Stimulated activated CD4-positive, alpha-beta T cell treated with anti-CD3 and anti-CD28 coated beads, Interleukin-1b, Interleukin-23, amount 100 ng/mL, for 4 hours (primary cell): ENCODE results near the gene SPG7.
A peak's percentile ranks its signal among the peaks of the same experiment; 100 is the strongest.

Source experiments
- DNase-seq, 2 donors: peaks; one replicate each; pipeline ENCODE4 v3.0.0-alpha.2; 2020; ENCODE audit warnings: low read depth in 2 of 2

The SPG7 gene

DNA sequence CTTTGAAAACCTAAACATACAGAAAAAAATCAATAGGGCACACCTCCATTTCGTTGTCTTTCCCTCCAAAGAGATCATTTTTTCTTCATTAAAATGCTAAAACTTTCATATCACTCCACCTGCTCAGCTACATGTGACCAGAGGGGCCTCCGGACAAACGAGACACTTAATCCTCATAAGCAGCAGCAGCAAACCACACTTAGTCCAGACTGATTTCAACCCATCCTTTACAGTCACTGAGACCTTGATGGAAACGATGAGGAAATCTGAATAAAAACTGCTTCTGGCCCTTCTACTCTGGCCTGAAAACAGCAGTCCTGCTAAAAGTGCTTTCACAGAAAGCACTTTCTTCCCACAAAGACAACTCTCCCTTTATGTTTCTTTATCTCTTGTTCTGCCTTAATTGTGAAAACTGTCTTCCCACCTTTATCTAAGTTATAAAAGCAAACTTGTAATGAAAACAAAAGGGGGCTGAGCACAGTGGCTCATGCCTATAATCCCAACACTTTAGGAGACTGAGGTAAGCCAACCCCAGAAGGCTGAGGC is 22.4 kb upstream of the SPG7 start:
- no peak for DNase-seq

DNA sequence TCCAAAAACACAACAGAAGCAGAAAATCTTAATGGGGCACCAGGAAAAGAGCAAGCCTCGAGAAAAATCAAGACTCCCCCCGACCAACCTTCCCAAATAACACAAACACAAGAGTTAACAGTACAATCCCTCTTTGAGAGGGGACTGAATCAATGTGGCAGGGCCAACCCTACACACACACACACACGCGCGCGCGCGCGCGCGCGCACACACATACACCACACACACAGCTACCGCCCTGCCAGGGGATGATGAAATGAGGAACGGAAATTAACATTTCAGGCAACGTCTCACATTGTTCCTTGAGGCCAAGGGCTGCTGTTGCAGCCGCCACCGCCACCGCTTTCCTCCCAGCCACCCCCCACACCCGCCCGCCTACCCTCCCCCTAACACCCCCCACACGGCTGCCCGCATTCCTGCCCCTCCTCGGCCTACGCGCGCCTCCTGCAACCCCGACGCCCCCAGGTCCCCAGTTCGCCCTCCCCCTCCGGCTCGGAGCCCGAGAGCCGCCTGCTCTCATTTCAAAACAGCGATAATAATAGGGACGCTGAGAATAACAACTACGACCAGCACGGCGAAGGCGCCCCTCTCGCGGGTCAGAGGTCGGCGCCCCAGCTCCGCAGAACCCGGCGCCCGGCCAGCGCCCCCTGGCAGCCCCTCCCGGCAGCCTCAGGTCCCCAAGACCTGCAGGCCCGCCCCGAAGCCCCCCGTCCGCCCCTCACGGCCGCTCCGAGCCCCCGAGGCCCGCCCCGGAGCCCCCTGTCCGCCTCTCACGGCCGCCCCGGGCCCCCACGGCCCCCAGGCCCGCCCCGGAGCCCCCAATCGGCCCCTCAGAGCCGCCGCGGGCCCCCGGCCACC is 18.9 kb upstream of the SPG7 start:
- peak; percentile 69 to 86 for DNase-seq

DNA sequence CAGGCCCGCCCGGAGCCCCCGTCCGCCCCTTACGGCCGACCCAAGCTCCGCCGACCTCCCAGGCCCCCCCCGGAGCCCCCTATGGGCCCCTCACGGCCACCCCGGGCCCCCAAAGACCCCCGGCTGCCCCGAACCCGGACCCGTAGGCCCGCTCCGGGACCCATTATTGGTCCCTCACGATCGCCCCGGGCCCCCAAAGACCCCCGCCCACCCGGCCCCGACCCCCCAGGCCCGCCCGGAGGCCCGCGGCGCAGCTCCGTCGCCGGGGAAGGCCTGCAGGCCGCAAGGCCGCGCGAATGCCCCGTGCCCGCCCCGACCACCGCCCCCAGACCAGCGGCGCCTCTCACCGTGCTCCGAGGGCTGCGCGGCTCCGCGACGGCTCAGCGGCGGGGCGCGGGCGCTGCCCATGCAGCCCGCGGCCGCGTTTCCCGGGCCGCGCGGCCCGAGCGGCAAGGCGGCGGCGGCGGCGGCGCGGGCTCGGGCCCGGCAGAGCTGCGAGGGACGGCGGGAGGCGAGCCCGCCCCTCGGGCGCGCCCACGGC is 18.2 kb upstream of the SPG7 start:
- peak in 1 of 2 donors; percentile 22 for DNase-seq

DNA sequence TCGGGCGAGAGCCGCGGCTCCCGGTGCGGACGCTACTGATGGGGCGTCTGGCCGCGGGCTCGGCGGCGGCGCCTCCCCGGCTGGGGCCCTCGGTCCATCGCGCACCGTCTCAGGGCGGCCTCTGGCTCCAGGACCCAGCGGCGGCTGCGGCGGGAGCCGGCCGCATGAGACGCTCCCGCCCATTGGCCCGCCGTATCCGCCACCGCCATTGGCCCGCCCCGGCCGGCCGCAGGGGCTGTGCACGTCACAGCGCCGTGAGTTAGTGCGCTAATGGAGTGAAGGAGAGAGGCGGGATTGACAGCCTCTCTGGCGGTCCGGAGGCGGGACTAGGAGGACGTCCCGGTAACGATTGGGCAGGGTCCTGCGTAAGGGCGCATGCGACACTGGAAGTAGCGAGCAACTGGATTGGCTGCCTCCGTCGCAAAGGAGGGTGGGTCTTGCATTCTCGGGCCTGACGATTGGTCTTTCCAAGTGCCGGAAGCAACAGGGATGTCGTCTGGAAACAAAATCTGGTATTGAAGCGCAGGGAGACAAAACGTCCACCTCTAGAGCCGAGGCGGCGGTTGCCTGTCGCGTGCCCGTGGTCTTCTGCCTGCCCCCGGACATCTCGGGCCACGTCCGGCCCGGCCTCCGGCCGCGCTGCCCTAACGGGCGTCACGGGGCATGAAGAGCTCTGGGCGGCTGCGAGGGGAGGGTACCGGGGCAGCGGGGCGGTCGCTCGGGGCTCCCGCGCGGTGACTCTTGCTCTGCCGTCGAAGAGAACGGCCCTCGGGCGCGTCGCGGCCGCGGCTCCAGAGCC is 17.6 kb upstream of the SPG7 start, which contains the start of gene ANKRD11:
Gene ANKRD11 (minus strand): TSS at position 123 of the 799 bp plus-strand sequence. CDS start 173,542 bp downstream, outside the sequence.
- peak; percentile 91 to 94 for DNase-seq

DNA sequence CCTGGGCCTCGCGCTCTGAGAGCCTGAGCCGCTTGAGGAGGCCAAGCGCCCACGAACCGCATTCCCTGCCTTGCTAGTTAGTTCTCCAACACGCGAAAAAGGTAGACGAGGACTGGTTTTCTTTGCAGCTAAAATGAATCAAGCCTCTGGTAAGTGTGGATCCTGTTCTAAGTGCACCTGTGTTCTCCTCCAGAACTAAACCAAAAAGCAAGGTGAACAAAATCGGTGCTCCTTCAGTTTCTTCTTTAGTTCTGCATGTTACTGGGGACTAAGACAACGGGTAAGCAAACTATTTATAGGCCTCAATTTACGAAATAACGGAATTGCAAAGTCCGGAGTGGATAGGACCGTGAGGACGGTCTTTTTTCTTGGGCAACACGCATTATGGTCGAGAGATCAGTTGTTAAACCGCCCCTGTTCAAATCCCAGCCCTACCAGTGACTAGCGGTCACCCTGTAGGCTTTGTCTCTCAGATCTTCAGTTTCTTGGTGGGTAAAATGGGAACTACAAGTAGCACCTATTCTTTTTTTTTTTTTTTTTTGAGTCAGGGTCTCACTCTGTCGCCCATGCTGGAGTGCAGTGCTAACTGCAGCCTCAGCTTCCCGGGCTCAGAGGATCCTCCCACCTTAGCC is 16.8 kb upstream of the SPG7 start:
- DNase-seq: no peak

DNA sequence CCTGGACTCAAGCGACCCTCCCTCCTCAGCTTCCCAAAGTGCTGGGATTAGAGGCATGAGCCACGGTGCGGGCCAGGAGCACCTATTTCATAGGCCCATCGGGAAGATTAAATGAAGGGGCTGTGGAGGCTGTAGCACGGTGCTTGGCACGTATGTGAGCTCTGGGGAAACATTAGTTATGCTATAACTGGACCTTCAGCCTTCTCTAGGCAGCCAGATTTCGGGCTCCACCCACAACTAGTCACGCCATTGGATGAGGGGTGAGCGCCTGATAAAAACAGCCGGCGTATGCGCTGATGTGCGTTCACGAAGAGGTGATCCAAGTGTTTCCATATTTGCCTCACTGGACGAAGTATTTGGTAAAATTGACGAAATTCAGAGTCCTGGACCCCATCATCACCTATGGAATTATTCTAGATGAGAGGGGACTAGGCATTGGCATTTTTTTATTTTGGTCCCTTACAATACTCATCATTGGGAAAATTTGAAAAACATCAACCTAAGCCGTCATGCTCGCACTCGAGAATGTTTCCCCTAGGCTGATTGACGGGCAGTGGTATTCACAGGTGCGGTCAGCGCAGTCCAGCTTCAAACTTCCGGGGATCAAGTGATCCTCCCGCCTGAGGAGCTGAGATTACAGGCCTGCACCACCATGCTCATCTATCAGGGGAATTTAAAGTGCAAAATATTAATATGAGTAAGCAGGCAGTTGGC is 16.1 kb upstream of the SPG7 start:
- no peak for DNase-seq

DNA sequence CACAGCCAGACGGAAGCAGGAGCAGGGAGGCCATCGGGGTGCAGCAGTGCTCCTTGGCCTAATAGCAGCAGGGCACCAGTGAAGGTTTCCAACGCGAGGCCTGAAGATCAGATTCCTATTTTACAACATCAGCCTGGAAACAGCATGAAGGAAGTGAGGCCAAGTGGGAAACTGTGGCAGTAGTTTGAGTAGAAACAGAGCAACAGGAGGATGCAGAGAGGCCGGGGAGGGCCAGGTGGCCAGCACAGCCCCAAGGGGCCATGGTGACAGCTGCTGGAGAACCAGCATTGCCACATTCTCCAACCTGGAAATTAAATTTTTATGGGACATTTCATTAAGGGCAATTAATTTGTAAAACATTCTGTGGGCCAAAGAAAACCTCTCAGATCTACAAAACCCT is 14.4 kb upstream of the SPG7 start:
- no peak for DNase-seq

DNA sequence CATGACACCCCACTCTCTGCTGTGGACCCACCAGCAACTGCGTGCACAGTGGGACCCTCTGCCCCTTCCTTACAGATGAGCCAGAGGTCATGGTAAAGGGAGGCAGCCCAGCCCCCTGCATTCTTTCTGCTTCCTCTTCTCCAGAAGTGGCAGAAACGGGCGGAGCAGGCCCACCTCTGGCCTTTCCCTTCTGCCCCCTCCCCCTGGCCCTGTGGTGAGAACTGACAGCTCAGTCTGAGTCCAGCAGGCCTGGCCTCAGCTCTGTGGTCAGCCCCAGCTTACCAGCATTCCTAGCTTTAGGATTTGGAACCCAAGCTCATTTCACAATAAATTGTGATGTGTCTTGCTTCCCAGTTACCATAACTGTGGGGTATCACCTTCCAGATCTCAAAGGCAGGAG is 13.1 kb upstream of the SPG7 start:
- DNase-seq: no peak

DNA sequence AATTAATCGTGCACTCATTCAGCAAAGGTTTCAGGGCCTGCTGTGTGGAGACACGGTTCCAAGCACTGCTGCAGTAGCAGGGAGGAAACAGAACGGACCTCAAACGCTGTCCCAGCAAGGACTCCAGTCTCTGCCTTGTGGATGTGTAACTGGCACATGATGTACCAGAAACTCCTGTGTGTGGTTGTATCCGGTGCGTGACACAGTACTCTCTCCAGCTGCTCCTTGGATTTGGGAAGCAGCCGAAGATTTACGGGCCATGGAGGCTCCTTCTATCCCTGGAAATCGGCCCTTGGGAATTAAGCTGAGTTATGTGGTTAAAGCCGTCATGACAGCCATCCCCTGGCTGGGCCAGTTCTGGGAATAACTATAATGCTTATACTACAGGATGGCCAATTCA is 9.4 kb upstream of the SPG7 start:
- no peak for DNase-seq

DNA sequence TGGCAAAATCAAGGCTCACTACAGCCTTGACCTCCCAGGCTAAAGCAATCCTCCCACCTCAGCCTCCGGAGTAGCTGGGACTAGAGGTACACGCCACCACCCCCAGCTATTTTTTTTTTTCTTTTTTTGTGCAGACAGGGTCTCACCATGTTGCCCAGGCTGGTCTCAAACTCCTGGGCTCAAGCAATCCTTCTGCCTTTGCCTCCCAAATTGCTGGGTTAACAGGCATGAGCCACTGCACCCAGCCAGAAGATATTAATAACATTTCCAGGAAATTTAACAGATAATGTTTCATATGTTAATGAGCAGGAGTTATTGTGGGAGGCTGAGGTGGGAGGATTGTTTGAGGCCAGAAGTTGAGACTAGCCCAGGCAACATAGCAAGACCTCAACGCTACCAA is 8.4 kb upstream of the SPG7 start:
- DNase-seq: no peak

DNA sequence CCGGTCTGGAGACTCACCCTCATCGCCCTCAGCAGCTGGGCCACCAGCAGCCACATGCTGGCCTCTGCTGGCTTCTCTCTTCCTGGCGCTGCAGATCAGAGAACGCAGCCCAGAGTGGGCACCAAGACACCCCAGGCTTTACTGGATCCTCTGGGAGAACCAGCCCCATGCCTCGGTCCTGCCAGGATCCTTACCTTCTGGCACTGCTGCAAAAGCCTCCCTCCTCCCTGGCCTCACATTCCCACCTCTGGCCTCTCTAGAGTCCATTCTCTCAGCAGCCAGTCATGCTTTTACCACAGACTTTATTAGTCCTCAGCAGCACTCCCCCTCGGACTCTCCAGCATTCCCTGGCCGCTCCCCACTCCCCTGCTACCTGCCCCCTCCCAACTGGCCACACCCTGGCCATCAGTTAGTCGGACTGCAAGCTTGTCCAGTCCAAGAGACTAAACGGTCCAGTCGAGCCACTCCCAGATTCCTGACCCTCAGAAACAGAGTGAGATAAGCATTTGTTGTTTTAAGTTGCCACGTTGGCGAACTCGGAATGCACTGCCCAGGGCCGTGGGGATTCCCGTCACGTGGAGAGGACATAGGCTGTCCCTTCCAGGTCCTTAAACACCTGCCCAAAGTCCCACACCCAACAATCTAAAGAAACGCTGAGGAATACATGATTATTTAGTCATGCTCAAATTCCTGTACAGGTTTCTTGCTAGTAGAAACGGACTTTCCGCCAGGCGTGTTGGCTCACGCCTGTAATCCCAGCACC is 5.9 kb upstream of the SPG7 start:
- DNase-seq: no peak

DNA sequence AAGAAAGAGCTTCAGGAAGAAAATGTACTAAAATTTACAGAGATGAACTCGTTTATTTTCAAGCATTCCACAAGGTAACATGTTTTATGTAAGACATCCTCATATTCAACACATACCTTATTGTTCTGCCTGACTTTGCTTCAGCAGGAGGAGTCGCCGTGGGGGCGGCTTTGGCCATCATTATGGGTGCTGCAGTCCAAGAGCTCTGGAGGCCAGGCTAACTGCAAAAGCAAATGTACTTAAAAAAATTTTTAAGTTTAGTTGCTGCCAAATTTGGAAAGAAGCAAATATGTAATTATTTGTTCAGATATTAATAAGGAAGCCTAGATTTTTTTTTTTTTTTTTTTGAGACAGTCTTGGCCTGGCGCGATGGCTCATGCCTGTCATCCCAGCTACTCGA is 4.1 kb upstream of the SPG7 start:
- DNase-seq: no peak

DNA sequence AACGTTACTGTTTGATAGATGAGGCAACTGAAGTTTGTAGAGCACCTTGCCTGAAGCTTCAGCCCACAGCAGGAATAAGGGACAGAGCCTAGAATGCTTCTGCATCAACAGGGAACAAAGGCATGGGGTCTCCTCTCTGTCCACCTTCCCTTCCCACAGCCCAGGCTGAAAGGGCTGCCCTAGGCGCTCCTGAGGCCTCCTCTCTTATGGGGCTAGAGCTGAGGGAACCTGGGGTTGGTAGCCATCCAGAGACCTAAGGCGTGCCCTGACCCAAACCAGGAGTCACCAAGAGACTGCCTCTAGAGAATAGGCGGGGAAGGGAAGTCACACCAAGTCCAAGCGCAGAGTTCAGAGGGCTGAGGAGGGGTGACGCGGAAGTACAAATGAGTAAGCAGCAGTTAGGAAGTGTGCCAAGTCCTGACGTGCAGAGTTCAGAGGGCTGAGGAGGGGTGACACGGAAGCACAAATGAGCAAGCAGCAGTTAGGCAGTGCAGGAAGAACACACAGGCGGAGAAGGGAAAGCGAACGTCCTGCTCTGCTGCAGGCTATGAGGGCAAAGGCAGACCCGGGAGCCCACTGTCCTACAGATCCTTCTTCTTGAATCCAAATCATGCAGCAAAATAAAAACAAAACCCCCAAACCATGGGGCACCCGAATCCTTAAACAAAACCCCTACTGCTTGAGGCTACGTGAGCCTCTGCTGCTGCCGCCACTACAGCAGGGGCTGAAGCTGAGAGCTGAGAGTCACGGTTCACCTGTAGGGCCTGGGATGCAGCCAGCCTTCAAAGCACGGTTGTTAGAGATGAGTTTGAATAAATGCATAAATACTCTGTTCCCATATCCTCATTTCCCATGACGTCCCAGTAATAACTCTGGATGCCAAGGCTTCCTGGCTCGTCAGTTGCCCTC is 2.7 kb upstream of the SPG7 start:
- peak; percentile 66 to 82 for DNase-seq

DNA sequence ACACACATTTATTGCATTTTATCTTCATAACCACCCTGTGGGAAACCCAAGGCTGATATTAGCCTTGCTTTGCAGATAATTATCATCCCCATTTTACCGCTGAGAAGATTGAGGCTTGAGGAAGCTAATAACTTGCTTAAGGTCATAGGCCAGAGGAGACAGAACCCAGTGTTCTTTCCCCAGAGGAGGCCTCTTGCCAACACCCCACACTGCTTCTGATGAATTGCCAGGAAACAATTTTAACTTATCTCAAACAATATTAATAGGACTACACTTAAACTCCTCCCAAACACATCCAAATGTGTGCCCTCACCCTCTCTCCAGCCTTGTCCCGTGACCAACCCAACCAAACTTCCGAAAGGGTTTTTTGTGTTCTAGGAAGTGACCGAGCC is 2.1 kb upstream of the SPG7 start:
- no peak for DNase-seq

DNA sequence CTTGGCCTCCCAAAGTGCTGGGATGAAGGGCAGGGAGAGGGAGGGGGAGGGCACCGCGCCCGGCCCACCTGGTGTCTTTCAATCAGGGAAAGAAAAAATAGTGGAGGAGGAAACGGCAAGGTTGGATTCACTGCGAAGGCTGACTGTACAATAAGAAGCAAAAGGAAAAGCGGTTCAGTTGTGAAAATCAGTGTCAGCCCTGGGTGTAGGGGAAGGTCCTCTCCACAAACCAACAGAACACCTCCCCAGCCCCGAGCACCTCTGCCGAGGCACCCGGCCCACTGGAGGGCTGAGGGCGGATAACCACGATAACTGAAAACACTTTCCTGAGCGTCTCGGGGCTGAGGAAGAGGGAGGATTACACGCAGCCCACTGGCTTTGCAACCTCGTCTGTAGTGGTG is 1.4 kb upstream of the SPG7 start:
- no peak for DNase-seq

DNA sequence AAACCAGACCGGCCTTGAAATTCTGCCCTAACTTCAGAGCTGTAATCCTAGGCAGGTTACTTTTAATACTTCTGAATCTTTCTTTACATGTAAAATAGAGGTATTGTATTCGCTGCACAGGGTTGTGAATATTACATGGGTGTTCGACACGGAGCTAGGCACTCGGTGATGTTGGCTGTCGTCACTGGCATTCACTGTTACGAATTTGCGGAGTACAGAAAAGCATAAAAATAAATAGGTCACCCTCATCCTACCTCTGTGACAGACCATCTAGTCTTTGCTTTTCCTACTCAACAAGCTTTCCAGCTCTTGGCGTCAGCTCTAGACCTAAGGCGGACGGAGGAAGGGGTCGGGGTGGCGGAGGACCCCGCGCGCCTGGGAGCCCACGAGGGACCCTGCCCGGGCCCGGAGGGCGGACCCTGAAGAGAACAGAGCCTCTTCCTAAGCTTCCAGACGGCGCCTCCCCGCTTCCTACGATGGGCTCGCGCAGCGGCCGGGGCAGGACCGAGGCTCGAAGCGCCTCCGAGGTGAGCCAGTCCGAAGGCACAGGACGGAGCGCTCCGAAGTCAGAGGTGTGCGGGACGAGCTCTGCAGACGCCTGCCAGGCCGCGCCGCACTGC is 879 bp upstream of the SPG7 start:
- DNase-seq: no peak

DNA sequence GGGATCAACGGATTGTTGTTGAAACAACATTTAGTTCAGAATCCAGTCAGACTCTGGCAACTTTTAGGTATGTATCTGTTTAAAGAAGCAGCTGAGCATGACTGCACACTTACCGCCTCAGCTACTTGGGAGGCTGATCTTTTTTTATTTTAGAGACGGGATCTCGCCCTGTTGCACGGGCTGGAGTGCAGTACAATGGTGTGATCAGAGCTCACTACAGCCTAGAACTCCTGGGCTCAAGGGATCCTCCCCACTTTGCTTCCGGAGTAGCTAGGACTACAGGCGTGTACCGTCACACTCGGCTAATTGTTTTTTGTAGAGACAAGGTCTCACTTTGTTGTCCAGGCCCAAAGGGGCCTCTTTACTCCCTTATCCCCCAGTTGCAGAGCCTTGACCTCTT is 2.3 kb downstream of the SPG7 start:
- no peak for DNase-seq

DNA sequence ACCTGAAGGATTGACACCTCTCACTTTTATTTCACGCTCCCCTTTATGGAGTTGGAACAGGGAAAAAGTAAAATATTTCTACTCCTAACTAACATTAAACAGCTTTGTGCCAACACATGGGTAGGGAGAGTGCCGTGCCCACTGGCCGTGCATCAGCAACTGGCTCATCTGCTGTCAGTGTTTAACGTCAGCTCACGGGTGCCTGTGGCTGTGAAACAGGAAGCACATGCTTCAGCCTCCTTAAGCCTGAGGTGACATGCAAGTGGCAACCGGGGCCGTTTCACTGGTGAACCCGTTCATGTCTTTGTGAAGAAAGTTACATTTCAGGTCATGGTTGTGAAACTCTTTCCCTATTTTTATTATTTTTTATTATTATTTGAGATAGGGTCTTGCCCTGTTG is 3.2 kb downstream of the SPG7 start:
- DNase-seq: no peak

DNA sequence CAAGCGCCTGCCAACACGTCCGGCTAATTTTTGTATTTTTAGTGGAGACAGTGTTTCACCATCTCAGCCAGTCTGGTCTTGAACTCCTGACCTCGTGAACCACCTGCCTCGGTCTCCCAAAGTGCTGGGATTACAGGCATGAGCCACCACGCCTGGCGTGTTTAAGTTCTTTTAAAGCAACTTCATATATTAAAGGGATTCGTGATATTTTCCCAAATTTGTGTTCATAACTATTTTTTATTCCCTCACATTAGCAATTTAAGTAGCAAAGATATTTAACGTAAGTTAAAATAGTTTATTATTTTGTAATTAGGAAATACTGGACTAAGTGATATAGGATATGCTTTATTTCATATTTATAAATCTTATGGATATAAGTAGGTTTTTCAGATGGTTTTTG is 4.2 kb downstream of the SPG7 start:
- no peak for DNase-seq
